ENCODE measurements around the gene CCSER1. TPM values are rescaled to one million over a fixed set of nuclear protein-coding genes. Genes with fewer than 3 reads are reported as not detected.

The CCSER1 gene
- total RNA-seq, 1 experiment from 2014 or later, result 4.1 TPM

- Mint-ChIP-seq H3K4me3 (ENCODE audit: unreplicated experiment) (no peak overlapping the region), H3K36me3 (ENCODE audit: insufficient read depth, unreplicated experiment) (no peaks in the 10 kb centered on the region), H3K27me3 (ENCODE audit: insufficient read depth, unreplicated experiment) (peaks cover 5% of the 10 kb centered on the region), H3K27ac (ENCODE audit: unreplicated experiment) (no peak overlapping the region), H3K9me3 (ENCODE audit: unreplicated experiment) (no peaks in the 10 kb centered on the region), H3K4me1 (ENCODE audit: low read depth, unreplicated experiment) (no peaks in the 10 kb centered on the region)
- intact Hi-C loops (cut with micrococcal nuclease; ENCODE audit: unreplicated experiment), result loop anchor here (5.0 kb wide), 1 partner anchor 110 kb away; no protein-coding TSS in a partner anchor
- Histone ChIP-seq H3K27me3 (replicated peaks; ENCODE audit: control insufficient read depth, insufficient read depth, low read length) (no peaks in the 10 kb centered on the region), H3K36me3 (ENCODE audit: control insufficient read depth, insufficient read depth, low read length) (no peaks in the 10 kb centered on the region), H3K4me3 (ENCODE audit: low read depth, low read length) (no peak overlapping the region), H3K9me3 (no peaks in the 10 kb centered on the region), H3K4me1 (no peaks in the 10 kb centered on the region)
- ChIA-PET POLR2A (interaction anchor here (0.6 kb wide), 1 partner anchor 281 kb away, joined by 3 read pairs; no protein-coding TSS in a partner anchor), CTCF (no interaction called here)
- BruUV-seq (replicated peaks), result no TSS peak
- no peak for DNase-seq
- no peak for TF ChIP-seq CTCF (IDR thresholded peaks at IDR 0.05; ENCODE audit: insufficient read depth in 1 of 2, low read depth in 1 of 2, low read length in 1 of 2, severe bottlenecking in 1 of 2, unreplicated experiment in 1 of 2)
Measured at GRCh38 chr4:90292438-90292837, 165.2 kb downstream of the CCSER1 start.

- Mint-ChIP-seq H3K27me3 (ENCODE audit: insufficient read depth, unreplicated experiment) (peaks cover under 1% of the 10 kb centered on the region), H3K36me3 (ENCODE audit: insufficient read depth, unreplicated experiment) (no peaks in the 10 kb centered on the region), H3K4me1 (ENCODE audit: low read depth, unreplicated experiment) (no peaks in the 10 kb centered on the region), H3K9me3 (ENCODE audit: unreplicated experiment) (no peaks in the 10 kb centered on the region), H3K27ac (ENCODE audit: unreplicated experiment) (no peak overlapping the region), H3K4me3 (ENCODE audit: unreplicated experiment) (no peak overlapping the region)
- CTCF ChIA-PET, result interaction anchor here (1.0 kb wide), 1 partner anchor 262 kb away, joined by 4 read pairs; no protein-coding TSS in a partner anchor
- peak; percentile 33 to 61 for TF ChIP-seq CTCF (IDR thresholded peaks at IDR 0.05; ENCODE audit: insufficient read depth in 1 of 2, low read depth in 1 of 2, low read length in 1 of 2, severe bottlenecking in 1 of 2, unreplicated experiment in 1 of 2)
- Histone ChIP-seq H3K36me3 (ENCODE audit: control insufficient read depth, insufficient read depth, low read length) (no peaks in the 10 kb centered on the region), H3K9me3 (no peaks in the 10 kb centered on the region), H3K27me3 (replicated peaks; ENCODE audit: control insufficient read depth, insufficient read depth, low read length) (no peaks in the 10 kb centered on the region), H3K4me1 (no peaks in the 10 kb centered on the region), H3K4me3 (ENCODE audit: low read depth, low read length) (no peak overlapping the region)
- intact Hi-C loops (cut with micrococcal nuclease; ENCODE audit: unreplicated experiment), result loop anchor here (1.0 to 5.0 kb wide), 4 partner anchors 111 to 379 kb away; no protein-coding TSS in a partner anchor
- no TSS peak for BruUV-seq (replicated peaks)
- POLR2A ChIA-PET, result interaction anchor here (0.6 kb wide), 1 partner anchor 811 kb away, joined by 9 read pairs; no protein-coding TSS in a partner anchor
- no peak for DNase-seq
Measured at GRCh38 chr4:90293320-90293719, 166.1 kb downstream of the CCSER1 start.

DNA sequence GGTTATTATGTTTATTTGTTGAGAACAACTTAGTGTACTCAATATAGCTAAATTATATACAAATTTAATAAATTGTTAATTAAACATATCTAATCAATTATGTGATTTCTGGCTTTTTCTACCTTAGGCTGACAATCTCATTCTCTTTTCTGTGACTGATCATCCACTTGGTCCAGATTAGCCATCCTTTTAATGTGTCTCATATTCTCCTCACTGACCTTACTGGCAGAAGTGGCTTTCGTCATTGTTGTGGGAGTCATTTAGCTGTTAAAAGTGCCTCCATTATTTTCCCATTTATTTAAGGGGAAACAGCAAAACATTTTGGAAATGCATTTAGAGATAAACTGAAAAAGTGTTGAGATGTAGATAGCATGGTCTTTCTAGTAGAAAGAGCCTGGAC lies 172.2 kb downstream of the CCSER1 start:
- Mint-ChIP-seq H3K36me3 (ENCODE audit: insufficient read depth, unreplicated experiment) (no peaks in the 10 kb centered on the region), H3K9me3 (ENCODE audit: unreplicated experiment) (no peaks in the 10 kb centered on the region), H3K4me3 (ENCODE audit: unreplicated experiment) (no peak overlapping the region), H3K4me1 (ENCODE audit: low read depth, unreplicated experiment) (no peaks in the 10 kb centered on the region), H3K27ac (ENCODE audit: unreplicated experiment) (no peak overlapping the region), H3K27me3 (ENCODE audit: insufficient read depth, unreplicated experiment) (no peaks in the 10 kb centered on the region)
- Histone ChIP-seq H3K36me3 (ENCODE audit: control insufficient read depth, insufficient read depth, low read length) (no peaks in the 10 kb centered on the region), H3K4me1 (no peaks in the 10 kb centered on the region), H3K27me3 (replicated peaks; ENCODE audit: control insufficient read depth, insufficient read depth, low read length) (no peaks in the 10 kb centered on the region), H3K9me3 (no peaks in the 10 kb centered on the region), H3K4me3 (ENCODE audit: low read depth, low read length) (no peak overlapping the region)
- no TSS peak for BruUV-seq (replicated peaks)
- no peak for DNase-seq
- CTCF ChIA-PET, result no interaction called here
- TF ChIP-seq CTCF (IDR thresholded peaks at IDR 0.05; ENCODE audit: insufficient read depth in 1 of 2, low read depth in 1 of 2, low read length in 1 of 2, severe bottlenecking in 1 of 2, unreplicated experiment in 1 of 2), result no peak
- intact Hi-C loops (cut with micrococcal nuclease; ENCODE audit: unreplicated experiment), result no loop called here
- POLR2A ChIA-PET, result no interaction called here

All from Caco-2 (cell line).